Activated CD8-positive, alpha-beta memory T cell treated with anti-CD3 and anti-CD28 coated beads, Interleukin-2, amount 50 U/mL, for 4 hours (primary cell): Measurements from ENCODE around the gene TELO2.
A peak's percentile ranks its signal among the peaks of the same experiment; 100 is the strongest.

Source experiments
- DNase-seq: peaks from one replicate; pipeline ENCODE4 v3.0.0-alpha.2; 2020

Gene TELO2

GRCh38 chr16:1539720-1540555, 46.8 kb downstream of the TELO2 start:
- DNase-seq = peak; percentile 9

- no peak for DNase-seq
Measured at GRCh38 chr16:1540556-1540855, 47.3 kb downstream of the TELO2 start.

GRCh38 chr16:1541293-1542165, 48.4 kb downstream of the TELO2 start:
- no peak for DNase-seq

GRCh38 chr16:1542166-1542500, 49.0 kb downstream of the TELO2 start:
- DNase-seq = no peak

- DNase-seq = no peak
Measured at GRCh38 chr16:1542533-1542932, 49.4 kb downstream of the TELO2 start.

DNA sequence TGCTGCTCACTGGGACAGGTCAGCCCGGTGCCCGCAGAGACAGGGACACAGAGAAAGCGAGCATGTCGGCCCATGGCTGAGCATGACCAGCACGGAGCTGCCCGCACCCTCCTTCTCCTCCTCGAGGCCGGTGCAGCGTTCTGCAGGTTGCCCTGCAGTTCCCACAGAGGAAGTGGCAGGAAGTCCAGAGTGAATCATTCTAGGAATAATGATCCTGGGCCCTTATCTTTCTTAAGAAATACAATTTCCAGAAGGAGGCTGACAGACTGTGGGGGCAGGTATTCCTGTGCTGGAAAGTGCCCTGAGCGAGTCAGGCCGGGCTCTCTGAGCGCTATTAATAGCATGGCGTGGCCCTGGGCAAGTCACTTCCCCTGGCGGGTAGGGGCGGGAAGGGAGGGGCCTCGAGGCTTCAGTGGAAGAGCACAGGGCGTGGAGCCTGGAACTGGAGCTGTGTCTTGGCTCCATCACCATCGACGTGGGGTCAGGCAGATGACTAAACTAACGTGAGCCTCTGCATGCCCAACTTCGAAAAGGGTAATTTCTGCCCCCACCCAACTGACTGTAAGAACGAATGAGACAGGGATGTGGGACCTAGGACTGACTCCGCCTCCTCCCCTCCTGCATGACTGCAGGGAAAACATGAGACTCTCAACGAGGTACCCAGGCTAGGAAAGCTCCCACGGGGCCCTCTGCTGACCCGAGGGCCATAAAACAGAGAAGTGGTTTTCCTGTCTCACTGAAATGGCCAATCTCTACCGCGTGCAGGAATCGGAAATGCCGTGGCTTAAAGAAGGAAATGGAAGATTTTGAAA, 50.1 kb downstream of the TELO2 start:
- peak; percentile 62 for DNase-seq

DNA sequence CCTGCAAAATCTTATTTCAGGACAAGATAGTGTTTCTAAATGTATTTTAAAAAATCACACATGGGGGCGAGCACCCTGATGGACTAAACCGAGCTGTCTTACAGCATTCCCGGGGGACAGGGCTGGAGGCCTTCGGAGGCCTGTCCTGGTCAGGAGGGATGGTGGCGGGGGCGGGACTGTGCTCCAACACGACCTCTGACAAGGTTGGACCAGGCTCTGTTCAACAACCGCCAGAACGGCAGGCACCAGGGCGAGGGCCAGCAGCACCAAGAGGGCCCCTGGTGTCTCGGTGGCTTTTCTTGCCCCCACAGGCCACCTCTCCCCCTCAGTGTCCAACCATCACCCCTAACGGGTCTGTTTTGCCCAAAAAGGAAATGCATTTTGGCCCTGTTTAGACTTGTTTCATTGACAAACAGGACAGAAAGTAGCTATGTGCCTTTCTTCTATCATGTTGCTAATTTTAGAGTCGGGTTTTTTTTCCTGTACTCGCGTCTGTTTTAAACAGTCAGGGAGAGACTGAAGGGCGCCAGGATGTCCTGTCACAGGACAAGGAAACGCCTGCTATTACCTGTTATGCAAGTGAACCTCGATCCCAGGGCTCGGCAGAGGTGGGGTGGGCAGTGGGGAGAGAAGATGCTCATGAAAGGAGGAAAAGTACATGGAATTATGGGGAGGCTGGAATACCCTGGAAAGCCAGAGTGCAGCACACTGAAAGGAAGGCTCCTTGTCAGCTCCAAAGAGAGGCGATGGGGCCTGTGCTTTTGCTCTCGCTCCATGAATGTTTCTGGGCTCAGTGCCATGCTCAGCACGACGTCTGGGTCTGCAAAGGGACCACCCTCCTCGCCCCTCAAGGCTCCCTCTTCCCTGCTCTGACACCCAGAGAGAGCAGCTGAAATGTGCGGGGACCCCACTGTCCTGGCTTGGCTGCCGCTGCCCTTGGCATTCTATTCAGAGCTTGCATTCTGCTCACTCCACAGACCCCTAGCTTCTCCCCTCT, 52.2 kb downstream of the TELO2 start:
- no peak for DNase-seq

GRCh38 chr16:1546430-1546829, 53.3 kb downstream of the TELO2 start:
- no peak for DNase-seq

GRCh38 chr16:1548233-1548632, 55.1 kb downstream of the TELO2 start:
- no peak for DNase-seq

- DNase-seq = no peak
Measured at GRCh38 chr16:1548727-1549126, 55.6 kb downstream of the TELO2 start.

- DNase-seq = no peak
Measured at GRCh38 chr16:1550069-1550468, 56.9 kb downstream of the TELO2 start.

DNA sequence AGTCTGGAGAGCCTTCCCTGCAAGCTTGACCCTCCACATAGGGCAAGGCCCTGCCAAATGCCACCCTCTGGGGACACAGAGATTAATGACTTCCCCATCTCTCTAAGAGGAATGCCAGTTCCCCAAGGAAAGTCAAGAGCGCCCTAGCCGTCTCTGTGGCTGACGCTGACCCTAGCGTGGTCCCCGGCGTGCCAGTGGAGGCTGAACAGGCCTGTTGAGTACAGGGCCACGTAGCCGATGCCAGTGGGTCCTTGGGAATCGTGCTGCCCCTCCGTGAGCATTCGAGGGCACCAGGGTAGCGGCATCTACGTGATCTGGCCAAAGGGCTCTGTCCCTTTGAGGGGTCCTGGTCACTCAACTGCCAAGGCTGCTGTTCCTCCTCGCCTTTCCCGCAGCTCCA, 57.5 kb downstream of the TELO2 start:
- no peak for DNase-seq

- no peak for DNase-seq
Measured at GRCh38 chr16:1551166-1551565, 58.0 kb downstream of the TELO2 start.

DNA sequence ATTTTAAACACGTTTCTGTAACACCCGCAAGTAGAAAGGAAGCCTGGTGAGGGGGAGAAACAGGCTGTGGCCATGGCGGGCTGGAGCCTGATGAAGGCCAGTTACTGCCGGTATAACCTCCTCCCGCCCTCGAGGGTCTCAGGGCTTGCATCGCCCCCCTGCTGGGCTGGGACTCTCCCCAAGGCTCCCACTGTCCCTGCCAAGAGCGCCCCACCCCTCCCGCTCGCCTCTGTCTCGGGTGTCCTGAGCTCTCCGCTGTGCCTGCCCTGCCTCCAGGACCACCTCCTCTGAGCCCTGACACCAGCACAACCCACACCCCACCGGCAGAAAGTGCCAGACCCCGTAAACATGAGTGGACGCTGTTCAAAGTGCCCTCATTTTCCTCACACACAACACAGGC, 59.0 kb downstream of the TELO2 start:
- no peak for DNase-seq

GRCh38 chr16:1553946-1554825, 61.0 kb downstream of the TELO2 start:
- DNase-seq = no peak

GRCh38 chr16:1554826-1555445, 61.8 kb downstream of the TELO2 start:
- no peak for DNase-seq

DNA sequence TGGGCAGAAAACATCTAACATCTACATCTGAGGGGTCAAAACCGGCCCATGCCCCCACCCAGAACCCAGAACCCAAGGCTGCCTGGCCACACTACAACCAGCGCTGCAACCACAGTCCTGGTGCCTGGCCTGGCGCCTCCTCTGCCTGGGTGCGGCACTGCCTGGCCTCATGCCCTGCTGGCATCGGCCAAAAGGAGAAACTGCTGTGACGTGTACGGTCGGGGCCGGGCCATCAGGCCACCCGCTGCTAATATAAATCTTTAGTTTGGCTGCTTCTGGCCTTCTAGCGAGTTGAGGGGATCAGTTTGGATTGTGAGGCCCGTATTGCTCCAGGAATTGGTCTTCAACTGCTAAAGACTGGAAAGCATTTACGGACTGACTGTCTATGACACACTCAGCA, 63.1 kb downstream of the TELO2 start:
- DNase-seq = no peak

- DNase-seq = no peak
Measured at GRCh38 chr16:1557074-1557473, 63.9 kb downstream of the TELO2 start.

- no peak for DNase-seq
Measured at GRCh38 chr16:1557576-1557975, 64.4 kb downstream of the TELO2 start.

DNA sequence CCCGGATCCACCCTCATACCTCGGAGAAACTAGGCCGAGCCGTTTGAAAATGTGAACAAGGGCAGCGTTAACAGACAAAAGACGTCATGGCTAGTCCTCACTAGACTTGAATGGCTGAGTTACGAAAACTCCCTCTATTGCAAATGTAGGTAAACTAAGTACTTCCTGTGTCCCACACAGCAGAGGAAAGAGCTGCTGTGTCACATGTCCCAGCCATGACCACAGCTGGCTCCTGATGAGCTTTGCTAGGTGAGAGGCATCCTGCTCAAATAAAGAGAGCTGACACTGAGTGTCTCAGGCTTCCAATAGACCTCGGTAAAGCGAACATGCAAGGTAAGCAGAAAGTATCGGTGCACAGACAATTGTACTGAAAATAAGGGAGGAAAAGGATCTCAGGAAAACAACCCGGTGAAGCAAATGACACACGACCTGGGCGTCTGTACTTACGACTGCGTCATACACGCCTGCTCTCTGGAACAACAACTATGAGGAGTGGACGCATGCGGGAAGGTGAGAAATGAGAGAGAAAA, 66.4 kb downstream of the TELO2 start:
- DNase-seq = no peak
